DND-41 (cell line): ENCODE results near the gene KCNIP2.
"Not testable (repeated sequence)": the region's sequence is repeated elsewhere in the genome, so short reads cannot be mapped to it uniquely, and the experiment has no call there.

Source experiments
- CTCF ChIP-seq: IDR thresholded peaks from 2 replicates; pipeline ENCODE4 v1.5.1; 2012; ENCODE audit warnings: borderline replicate concordance, low read length, moderate library complexity, mild to moderate bottlenecking; ENCODE audit not compliant: poor library complexity, severe bottlenecking; ENCODE audit errors: extremely low read depth
- EZH2 ChIP-seq: IDR thresholded peaks from 3 replicates; pipeline ENCODE4 v1.6.1; 2012; ENCODE audit warnings: borderline replicate concordance, low read depth, mild to moderate bottlenecking, moderate library complexity, low read length, inconsistent platforms; ENCODE audit not compliant: severe bottlenecking

DNA sequence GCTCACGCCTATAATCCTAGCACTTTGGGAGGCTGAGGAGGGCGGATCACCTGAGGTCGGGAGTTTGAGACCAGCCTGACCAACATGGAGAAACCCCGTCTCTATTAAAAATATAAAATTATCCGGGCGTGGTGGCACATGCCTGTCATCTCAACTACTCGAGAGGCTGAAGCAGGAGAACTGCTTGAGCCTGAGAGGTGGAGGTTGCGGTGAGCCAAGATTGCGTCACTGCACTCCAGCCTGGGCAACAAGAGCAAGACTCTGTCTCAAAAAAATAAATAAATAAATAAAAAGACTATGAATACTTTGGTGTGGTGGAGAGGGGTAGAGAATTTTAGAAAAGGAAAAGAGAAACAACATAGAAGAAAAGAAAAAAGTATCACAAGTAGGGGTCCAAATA, 54.4 kb downstream of the KCNIP2 start:
- not testable (repeated sequence) for TF ChIP-seq CTCF, EZH2
